ENCODE measurements around the gene PTPN4.

GRCh38 chr2:119982506-119982905 lies 222.8 kb downstream of the PTPN4 start:
- TF ChIP-seq CTCF (IDR thresholded peaks at IDR 0.05) (no peak), POLR2A (IDR thresholded peaks at IDR 0.05) (no peak)

All from body of pancreas (tissue), 4 donors.